GM21723 (cell line): Measurements from ENCODE around the gene HSD3B7.
A peak's percentile ranks its signal among the peaks of the same experiment; 100 is the strongest.
"Not testable (repeated sequence)": the region's sequence is repeated elsewhere in the genome, so short reads cannot be mapped to it uniquely, and the experiment has no call there.

Experiments used
- ATAC-seq: cut with Tn5 transposase; IDR thresholded peaks from one replicate; pipeline ENCODE4 v1.9.1; 2021; ENCODE audit warnings: mild to moderate bottlenecking, moderate library complexity; ENCODE audit not compliant: unreplicated experiment

HSD3B7 gene

DNA sequence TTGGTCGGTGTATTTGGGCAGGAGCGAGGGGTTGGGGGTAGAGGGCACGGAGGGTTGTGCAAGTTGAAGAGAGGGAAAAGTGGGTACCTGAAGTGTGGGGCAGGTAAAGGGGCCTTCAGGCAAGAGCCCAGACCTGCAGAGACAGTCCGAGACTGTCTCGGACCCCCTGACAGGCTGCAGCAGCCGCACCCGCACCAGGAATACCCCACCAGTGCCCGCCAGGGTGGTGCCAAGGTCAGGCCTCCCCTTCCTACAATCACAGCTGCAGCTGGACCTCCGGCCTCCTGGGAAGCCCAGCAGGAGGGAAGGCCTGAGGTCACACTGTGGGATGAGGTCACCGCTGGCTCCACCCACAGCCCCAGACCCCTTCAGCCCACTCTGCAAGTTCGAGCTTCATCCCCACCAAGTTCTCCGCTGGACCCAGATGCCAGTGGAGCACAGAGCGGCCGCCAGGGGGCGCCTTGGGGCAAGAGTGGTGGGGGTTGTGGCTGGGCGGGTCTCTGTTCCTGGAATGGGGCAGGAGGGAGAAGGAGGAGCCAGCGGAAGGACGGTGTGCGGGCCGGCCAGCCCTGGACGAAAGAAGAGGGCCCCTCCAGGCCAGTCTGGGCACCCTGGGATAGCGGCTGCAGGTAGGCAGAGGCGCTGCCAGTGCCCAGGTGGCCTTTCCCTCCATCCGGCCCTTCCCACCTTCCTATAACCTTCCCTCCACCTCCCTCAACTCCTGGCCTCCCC lies at the start of gene HSD3B7:
Gene HSD3B7, plus strand, starts transcription at position 539 of the 732 bp plus-strand sequence. CDS start 452 bp downstream, outside the sequence.
- no peak for ATAC-seq

DNA sequence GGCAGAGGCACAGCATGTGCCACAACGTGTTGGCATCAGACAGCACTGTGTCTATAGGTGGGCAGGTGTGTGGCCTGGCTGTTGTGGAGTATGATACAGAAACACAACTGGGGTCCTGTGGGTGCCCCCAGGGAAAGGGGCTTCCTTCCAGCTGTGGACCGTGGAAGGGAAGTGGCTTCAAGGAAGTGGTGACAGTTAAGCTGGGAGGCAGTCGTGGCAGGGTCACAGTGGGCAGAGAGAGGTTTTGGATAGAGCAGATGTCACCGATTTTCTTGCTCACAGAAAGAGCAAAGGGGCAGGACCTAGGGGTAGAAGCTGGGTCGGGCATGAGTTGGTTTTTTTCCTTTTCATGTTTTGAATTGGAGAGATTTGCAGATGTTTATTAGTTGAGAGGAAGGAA lies 47.3 kb upstream of the HSD3B7 start:
- no peak for ATAC-seq

GRCh38 chr16:30939571-30939970 lies 45.4 kb upstream of the HSD3B7 start:
- not testable (repeated sequence) for ATAC-seq

DNA sequence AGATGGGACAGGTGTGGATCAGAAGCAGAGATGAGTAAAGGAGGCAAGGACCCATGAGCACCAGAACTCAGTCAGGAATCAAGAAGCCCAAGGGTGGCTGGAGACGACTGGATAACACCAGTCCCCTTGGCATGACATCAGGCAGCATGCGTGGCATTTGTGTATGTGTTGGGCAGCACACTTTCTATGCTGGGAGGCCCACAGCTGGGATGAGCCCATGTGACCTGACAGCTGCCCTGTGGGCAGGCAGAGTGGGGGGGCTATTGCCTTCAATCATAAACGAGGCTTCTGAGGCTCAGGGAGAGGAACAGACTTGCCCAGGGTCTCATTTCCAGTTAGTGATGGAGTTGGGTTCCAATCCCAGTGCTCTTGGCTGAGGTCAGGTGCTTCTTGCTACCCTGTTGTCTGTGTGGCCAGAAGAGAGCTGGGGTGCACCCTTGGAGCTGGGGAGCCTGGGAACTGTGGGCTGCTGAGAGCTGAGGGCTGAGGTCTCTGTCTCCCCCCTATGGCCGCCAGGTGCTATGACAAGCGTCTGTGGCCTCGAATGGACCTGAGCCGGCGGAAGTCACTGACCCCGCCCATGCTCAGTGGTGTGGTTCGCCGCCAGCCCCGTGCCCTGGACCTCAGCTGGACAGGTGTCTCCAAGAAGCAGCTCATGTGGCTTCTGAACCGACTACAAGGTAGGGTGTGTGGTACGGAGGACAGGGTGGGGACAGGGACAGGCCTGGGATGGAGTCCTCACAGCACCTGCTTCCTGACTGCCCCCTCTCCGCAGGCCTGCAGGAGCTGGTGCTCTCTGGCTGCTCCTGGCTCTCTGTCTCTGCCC lies 43.2 kb upstream of the HSD3B7 start:
- peak; percentile 82 for ATAC-seq

DNA sequence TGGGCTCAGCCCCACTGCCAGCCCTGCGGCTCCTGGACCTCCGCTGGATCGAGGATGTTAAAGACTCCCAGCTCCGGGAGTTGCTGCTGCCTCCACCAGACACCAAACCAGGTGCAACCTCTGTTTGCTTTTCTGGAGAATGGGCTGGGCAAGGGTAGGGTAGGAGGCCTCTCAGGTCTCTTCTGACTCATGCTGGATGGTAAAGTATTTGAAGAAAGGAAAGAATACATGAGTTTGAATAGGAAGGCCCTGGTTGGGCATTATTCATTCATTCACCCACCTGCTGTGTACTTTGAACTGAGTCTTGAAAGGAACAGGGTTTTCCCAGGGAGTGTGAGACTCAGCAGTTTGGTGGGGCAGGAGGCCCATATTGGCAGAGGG lies 42.6 kb upstream of the HSD3B7 start:
- ATAC-seq = no peak

DNA sequence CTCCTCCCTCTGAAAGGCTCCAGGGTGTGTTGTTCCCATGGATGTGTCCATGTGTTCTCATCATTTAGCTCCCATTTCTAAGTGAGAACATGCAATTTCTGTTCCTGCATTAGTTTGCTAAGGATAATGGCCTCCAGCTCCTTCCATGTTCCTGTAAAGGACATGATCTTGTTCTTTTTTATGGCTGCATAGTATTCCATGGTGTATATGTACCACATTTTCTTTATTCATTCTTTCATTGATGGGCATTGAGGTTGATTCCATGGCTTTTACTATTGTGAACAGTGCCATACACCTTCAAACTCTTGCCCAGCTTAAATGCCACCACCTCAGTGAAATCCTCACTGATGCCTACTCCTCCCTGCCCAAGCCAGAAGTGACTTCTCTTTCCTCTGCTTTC lies 40.7 kb upstream of the HSD3B7 start:
- no peak for ATAC-seq

DNA sequence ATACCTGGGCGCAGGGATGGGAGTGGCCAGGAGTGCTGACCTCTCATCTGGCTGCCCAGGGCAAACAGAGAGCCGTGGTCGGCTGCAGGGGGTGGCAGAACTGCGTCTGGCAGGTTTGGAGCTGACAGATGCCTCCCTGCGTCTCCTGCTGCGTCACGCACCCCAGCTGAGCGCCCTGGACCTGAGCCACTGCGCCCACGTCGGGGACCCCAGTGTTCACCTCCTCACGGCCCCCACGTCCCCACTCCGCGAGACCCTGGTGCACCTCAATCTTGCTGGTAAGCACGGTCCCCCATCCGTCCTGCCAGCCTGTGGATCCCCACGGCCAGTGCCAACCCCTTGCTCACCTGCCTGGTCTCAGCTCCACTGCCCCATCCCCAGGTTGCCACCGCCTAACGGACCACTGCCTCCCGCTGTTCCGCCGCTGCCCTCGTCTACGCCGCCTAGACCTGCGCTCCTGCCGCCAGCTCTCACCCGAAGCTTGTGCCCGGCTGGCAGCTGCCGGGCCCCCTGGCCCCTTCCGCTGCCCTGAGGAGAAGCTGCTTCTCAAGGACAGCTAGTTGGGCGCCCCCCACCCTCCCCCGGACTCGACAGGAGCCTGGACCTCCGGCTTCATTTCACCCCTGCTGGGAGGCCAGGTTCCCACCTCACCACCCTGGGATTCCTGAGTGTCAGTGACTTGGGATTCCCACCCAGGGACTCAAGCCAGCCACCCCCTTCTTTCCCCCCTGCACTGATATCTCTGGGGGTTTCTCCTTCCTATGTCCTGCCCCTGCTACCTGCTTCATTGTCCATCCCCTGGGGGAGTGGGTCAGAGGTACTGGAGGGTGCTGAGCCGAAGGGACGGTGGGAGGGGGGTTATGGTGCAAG lies 38.1 kb upstream of the HSD3B7 start:
- ATAC-seq = no peak

- ATAC-seq = no peak
These were observed 37.5 kb upstream of the HSD3B7 start for GRCh38 chr16:30947541-30947858.

- ATAC-seq = peak; percentile 9
These were observed 36.9 kb upstream of the HSD3B7 start for GRCh38 chr16:30947859-30948666.

GRCh38 chr16:30948667-30949649 lies 36.0 kb upstream of the HSD3B7 start, which contains the start of gene ORAI3:
Gene ORAI3, plus strand, starts transcription at chr16:30949068. Its CDS starts 222 bp downstream, at chr16:30949290.
- peak; percentile 64 for ATAC-seq

GRCh38 chr16:30949650-30950515 lies 35.1 kb upstream of the HSD3B7 start:
- ATAC-seq = peak; percentile 46

GRCh38 chr16:30950516-30951065 lies 34.4 kb upstream of the HSD3B7 start:
- no peak for ATAC-seq

DNA sequence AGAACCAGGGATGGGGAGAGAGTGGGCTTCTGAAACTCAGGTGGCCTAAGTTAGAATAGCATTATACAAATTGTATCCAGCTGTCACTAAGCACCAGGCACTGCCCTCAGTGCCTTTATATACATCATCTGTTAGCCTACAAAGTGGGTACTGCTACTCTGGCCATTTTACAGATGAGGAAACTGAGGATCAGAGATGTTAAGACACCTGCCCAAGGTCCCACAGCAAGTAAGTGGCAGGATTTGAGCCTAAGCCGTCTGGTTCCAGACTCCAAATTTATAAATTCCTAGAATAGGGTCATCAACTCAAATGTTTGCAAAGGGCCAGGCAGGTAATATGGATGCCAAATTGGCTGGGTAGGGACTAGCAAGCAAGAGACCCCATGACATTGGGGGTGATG lies 33.8 kb upstream of the HSD3B7 start:
- ATAC-seq = no peak

DNA sequence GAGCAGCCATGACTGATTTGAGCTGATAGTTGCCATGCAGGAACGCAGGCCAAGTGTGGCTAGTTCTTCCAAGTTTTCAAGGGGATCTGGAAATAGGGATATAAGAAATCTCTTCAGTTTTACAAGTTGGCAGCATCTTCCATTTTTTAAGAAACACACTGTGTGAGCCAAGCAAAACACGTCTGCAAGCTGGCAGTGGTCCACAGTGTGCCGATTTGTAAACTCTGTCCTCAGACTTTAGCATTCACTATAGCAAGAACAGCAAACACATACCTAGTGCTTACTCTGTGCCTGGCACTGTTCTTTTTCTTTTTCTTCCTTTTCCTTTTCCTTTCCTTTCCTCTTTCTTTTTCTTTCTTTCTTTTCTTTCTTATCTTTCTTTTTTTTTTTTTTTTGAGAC lies 33.3 kb upstream of the HSD3B7 start:
- no peak for ATAC-seq

DNA sequence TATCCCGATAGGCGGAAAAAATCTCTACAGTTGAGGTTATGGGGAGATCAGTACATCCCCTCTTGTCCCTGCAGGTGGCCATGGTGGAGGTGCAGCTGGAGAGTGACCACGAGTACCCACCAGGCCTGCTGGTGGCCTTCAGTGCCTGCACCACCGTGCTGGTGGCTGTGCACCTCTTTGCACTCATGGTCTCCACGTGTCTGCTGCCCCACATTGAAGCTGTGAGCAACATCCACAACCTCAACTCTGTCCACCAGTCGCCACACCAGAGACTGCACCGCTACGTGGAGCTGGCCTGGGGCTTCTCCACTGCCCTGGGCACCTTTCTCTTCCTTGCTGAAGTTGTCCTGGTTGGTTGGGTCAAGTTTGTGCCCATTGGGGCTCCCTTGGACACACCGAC lies 31.9 kb upstream of the HSD3B7 start:
- ATAC-seq = no peak

- ATAC-seq = no peak
These were observed 31.4 kb upstream of the HSD3B7 start for GRCh38 chr16:30953511-30954124.

- ATAC-seq = no peak
These were observed 30.0 kb upstream of the HSD3B7 start for GRCh38 chr16:30954993-30955392.
